Sigmoid colon (tissue), 7 donors: ENCODE measurements around the gene MBLAC1. TPM values are rescaled to one million over a fixed set of nuclear protein-coding genes. Genes with fewer than 3 reads are reported as not detected.

Experiments
- DNase-seq: peaks from one replicate; pipeline ENCODE4 v3.0.0-alpha.2; 2019
- H3K27ac ChIP-seq, 4 donors: fragments of 200-600 bp; sonication (generic); one replicate each; pipeline ENCODE4 v1.5.1; 2016 to 2019; ENCODE audit warnings: mild to moderate bottlenecking in 1 of 4
- H3K27me3 ChIP-seq, 3 donors: fragments of 200-600 bp; sonication (generic); one replicate each; pipeline ENCODE4 v1.5.1; 2019; ENCODE audit warnings: mild to moderate bottlenecking in 1 of 3
- H3K36me3 ChIP-seq, 4 donors: fragments of 200-600 bp; sonication (generic); one replicate each; pipeline ENCODE4 v1.5.1; 2016 to 2019
- H3K4me1 ChIP-seq, 4 donors: fragments of 200-600 bp; sonication (generic); one replicate each; pipeline ENCODE4 v1.5.1; 2017 to 2019
- H3K4me3 ChIP-seq, 4 donors: fragments of 200-600 bp; sonication (generic); one replicate each; pipeline ENCODE4 v1.5.1; 2017 to 2019; ENCODE audit warnings: mild to moderate bottlenecking in 2 of 4, moderate library complexity in 1 of 4
- H3K9me3 ChIP-seq, 4 donors: fragments of 200-600 bp in 3 of 4; sonication (generic) in 3 of 4; one replicate each; pipeline versions ENCODE4 v1.5.1 to v1.6.1; 2013 to 2019
- CTCF ChIP-seq, 4 experiments: fragments of 450-650 bp in 3 of 4; fragments of 200-600 bp in 1 of 4; IDR thresholded peaks; one replicate each; pipeline ENCODE4 v1.5.1; 2016 to 2019; ENCODE audit warnings: antibody characterized with exemption in 4 of 4, mild to moderate bottlenecking in 3 of 4, moderate library complexity in 2 of 4
- EP300 ChIP-seq, 4 donors: sonication (generic); formaldehyde crosslinking; IDR thresholded peaks; one replicate each; pipeline ENCODE4 v1.6.1; 2017; ENCODE audit warnings: antibody characterized with exemption in 4 of 4
- POLR2A ChIP-seq, 2 donors: fragments of 450-650 bp; IDR thresholded peaks; one replicate each; pipeline ENCODE4 v1.6.1; 2016; ENCODE audit warnings: antibody characterized with exemption in 2 of 2, mild to moderate bottlenecking in 2 of 2, moderate library complexity in 2 of 2
- POLR2AphosphoS5 ChIP-seq, 4 donors: sonication (generic); formaldehyde crosslinking; IDR thresholded peaks; one replicate each; pipeline ENCODE4 v1.6.1; 2017; ENCODE audit warnings: antibody characterized with exemption in 4 of 4
- WGBS, 2 donors: extraction: QIAGEN DNeasy Blood & Tissue Kit; methylation state at CpG; one replicate each; pipeline ENCODE4 v1.1.7; 2013; 5-methylcytosine and 5-hydroxymethylcytosine counted together
- intact Hi-C: fragments of 100-400 bp; cut with DNase I; formaldehyde crosslinking; loops from one replicate; pipeline ENCODE4 v1.15.1; 2023
- polyA plus RNA-seq, 3 donors: library from polyadenylated mRNA; stranded (reverse); fragments of 200-250 nt; gene quantifications; one replicate each; pipeline ENCODE4 v1.2.3, GENCODE V29; 2013
- total RNA-seq, 4 donors: library from RNA; depleted of rRNA; stranded (reverse); fragments of >200 nt; gene quantifications; one replicate each; pipeline ENCODE4 v1.1.0, GENCODE V29; 2016
- donor health status: healthy with polysubstance abuse.
- donor health status: Bipolar disorder and iron deficiency.
- donor health status: healthy.

MBLAC1 gene
- total and polyA plus RNA-seq, 7 donors, result 1.6 to 5.8 (median 2.9) TPM

GRCh38 chr7:100088095-100088620, 38.6 kb upstream of the MBLAC1 start:
- TF ChIP-seq CTCF (IDR thresholded peaks at IDR 0.05) (no peak), POLR2AphosphoS5 (IDR thresholded peaks at IDR 0.05) (no peak), EP300 (IDR thresholded peaks at IDR 0.05) (no peak), POLR2A (IDR thresholded peaks at IDR 0.05) (no peak)
- DNase-seq, result no peak
- peaks cover 0 to 51% (median 44%) of the 10 kb centered on the region in 4 donors for H3K4me1 ChIP-seq
- H3K27ac ChIP-seq, result peak overlapping the region; percentile 86 to 94 (median 88)
- WGBS, 2 donors, result 70 to 80% methylated on average over 11 of the region's 11 CpGs
- peaks cover 23 to 33% (median 27%) of the 10 kb centered on the region in 4 donors for H3K36me3 ChIP-seq
- intact Hi-C loops, result loop anchor here (1.0 to 10.0 kb wide), 3 partner anchors 12 to 173 kb away; partner anchors contain the start of genes MBLAC1 and TRIM4
- H3K9me3 ChIP-seq, result no peaks in the 10 kb centered on the region
- peak overlapping the region; percentile 54 to 91 (median 71) for H3K4me3 ChIP-seq
- no peaks in the 10 kb centered on the region for H3K27me3 ChIP-seq

- H3K4me1 ChIP-seq, result peaks cover 0 to 57% (median 51%) of the 10 kb centered on the region in 4 donors
- H3K36me3 ChIP-seq, result peaks cover 26 to 40% (median 34%) of the 10 kb centered on the region in 4 donors
- H3K27me3 ChIP-seq, result no peaks in the 10 kb centered on the region
- intact Hi-C loops, result loop anchor here (1.0 to 10.0 kb wide), 3 partner anchors 11 to 174 kb away; partner anchors contain the start of genes MBLAC1 and TRIM4
- peak within 1 kb of the TSS; percentile 54 to 91 (median 71) for H3K4me3 ChIP-seq
- TF ChIP-seq EP300 (IDR thresholded peaks at IDR 0.05), result no peak
- no peak for TF ChIP-seq CTCF (IDR thresholded peaks at IDR 0.05)
- TF ChIP-seq POLR2A (IDR thresholded peaks at IDR 0.05), result peak; percentile 48 to 62
- peak; percentile 80 to 93 (median 91) for TF ChIP-seq POLR2AphosphoS5 (IDR thresholded peaks at IDR 0.05)
- H3K9me3 ChIP-seq, result no peaks in the 10 kb centered on the region
- WGBS, 2 donors, result 0 to 1% methylated on average over 68 of the region's 68 CpGs
- peak; percentile 91 for DNase-seq
- H3K27ac ChIP-seq, result peak within 1 kb of the TSS; percentile 86 to 94 (median 88)
These were observed 37.9 kb upstream of the MBLAC1 start, which contains the start of gene COPS6 for GRCh38 chr7:100088621-100089457. TSS of gene COPS6 (plus strand) at chr7:100088969. CDS start at chr7:100088991, 22 bp downstream.

- Histone ChIP-seq H3K36me3 (peaks cover 32 to 48% (median 41%) of the 10 kb centered on the region in 4 donors), H3K27ac (peak overlapping the region; percentile 86 to 94 (median 88)), H3K4me1 (peaks cover 0 to 62% (median 53%) of the 10 kb centered on the region in 4 donors), H3K9me3 (no peaks in the 10 kb centered on the region), H3K27me3 (no peaks in the 10 kb centered on the region), H3K4me3 (peak overlapping the region; percentile 54 to 91 (median 71))
- TF ChIP-seq EP300 (IDR thresholded peaks at IDR 0.05), result no peak
- no peak for TF ChIP-seq POLR2A (IDR thresholded peaks at IDR 0.05)
- TF ChIP-seq POLR2AphosphoS5 (IDR thresholded peaks at IDR 0.05), result no peak
- no peak for TF ChIP-seq CTCF (IDR thresholded peaks at IDR 0.05)
- intact Hi-C loops, result loop anchor here (2.0 to 10.0 kb wide), 2 partner anchors 37 to 175 kb away; partner anchors contain the start of genes MBLAC1 and TRIM4
- no peak for DNase-seq
- 18 to 42% methylated on average over 7 of the region's 7 CpGs for WGBS, 2 donors
These were observed 37.1 kb upstream of the MBLAC1 start for GRCh38 chr7:100089458-100090196.

GRCh38 chr7:100090527-100091410, 36.0 kb upstream of the MBLAC1 start:
- TF ChIP-seq POLR2AphosphoS5 (IDR thresholded peaks at IDR 0.05) (no peak), CTCF (IDR thresholded peaks at IDR 0.05) (no peak), EP300 (IDR thresholded peaks at IDR 0.05) (no peak), POLR2A (IDR thresholded peaks at IDR 0.05) (no peak)
- Histone ChIP-seq H3K27ac (no peak overlapping the region), H3K4me1 (peaks cover 0 to 52% (median 47%) of the 10 kb centered on the region in 4 donors), H3K36me3 (peaks cover 44 to 59% (median 50%) of the 10 kb centered on the region in 4 donors), H3K27me3 (no peaks in the 10 kb centered on the region), H3K4me3 (no peak overlapping the region), H3K9me3 (no peaks in the 10 kb centered on the region)
- DNase-seq, result no peak
- intact Hi-C loops, result no loop called here
- WGBS, 2 donors, result 89 to 90% methylated on average over 14 of the region's 14 CpGs
